Testis (tissue), 2 donors: ENCODE measurements around the gene HPS6.

Experiments
- CTCF ChIP-seq, 3 experiments: fragments of 450-650 bp in 2 of 3; fragments of 200-600 bp in 1 of 3; sonication (generic) in 1 of 3; IDR thresholded peaks; one replicate each; pipeline ENCODE4 v1.5.1; 2016 to 2019; ENCODE audit warnings: antibody characterized with exemption in 3 of 3, mild to moderate bottlenecking in 2 of 3, moderate library complexity in 1 of 3
- POLR2A ChIP-seq: fragments of 450-650 bp; IDR thresholded peaks from one replicate; pipeline ENCODE4 v1.6.1; 2017; ENCODE audit warnings: antibody characterized with exemption, mild to moderate bottlenecking, moderate library complexity

- TF ChIP-seq CTCF (IDR thresholded peaks at IDR 0.05) (no peak), POLR2A (no peak)
These were observed 21.0 kb downstream of the HPS6 start for GRCh38 chr10:102086196-102086595.
